AG04450 (cell line): ENCODE data around the gene TNFRSF6B. TPM values are rescaled to one million over a fixed set of nuclear protein-coding genes. Genes with fewer than 3 reads are reported as not detected.
"Not testable (repeated sequence)": the region's sequence is repeated elsewhere in the genome, so short reads cannot be mapped to it uniquely, and the experiment has no call there.

Experiments
- CTCF ChIA-PET: fragments of 300-600, 350-600 bp; formaldehyde crosslinking; extraction: SDS; loops from one replicate; lab custom pipeline; 2022; ENCODE audit warnings: antibody characterized with exemption, inconsistent platforms; lab: Charles Lee
- POLR2A ChIA-PET: fragments of 350-600 bp; formaldehyde crosslinking; extraction: SDS; loops from one replicate; lab custom pipeline; 2021; ENCODE audit warnings: antibody characterized with exemption, inconsistent platforms; lab: Yijun Ruan, JAX
- DNase-seq: peaks from one replicate; pipeline ENCODE4 v3.0.0-alpha.2; 2011; ENCODE audit warnings: low read depth, low spot score
- H3K27ac ChIP-seq: one replicate; pipeline ENCODE4 v1.5.1; 2012; ENCODE audit warnings: low read depth, low read length, control low read depth
- H3K27me3 ChIP-seq: one replicate; pipeline ENCODE4 v1.6.0; 2012; ENCODE audit warnings: low read length; ENCODE audit not compliant: control insufficient read depth, insufficient read depth
- H3K4me3 ChIP-seq: 2 replicates; pipeline ENCODE4 v1.5.1; 2011; ENCODE audit warnings: mild to moderate bottlenecking, low read depth, low read length, control low read depth
- H3K9me3 ChIP-seq: 2 replicates; pipeline ENCODE4 v1.5.1; 2012; ENCODE audit warnings: low read length; ENCODE audit not compliant: control insufficient read depth, insufficient read depth
- CTCF ChIP-seq: IDR thresholded peaks from 2 replicates; pipeline ENCODE4 v1.5.1; 2011; ENCODE audit warnings: low read depth, low read length, control low read depth, inconsistent platforms
- polyA plus RNA-seq: library from polyadenylated mRNA; depleted of rRNA; stranded (reverse); fragments of >200 nt; gene quantifications from 2 replicates; pipeline ENCODE4 v1.2.3, GENCODE V29; 2011

The TNFRSF6B gene
- polyA plus RNA-seq, 1 experiment = 2.5 TPM

- Histone ChIP-seq H3K9me3 (no peaks in the 10 kb centered on the region; the same call in 1 of the 2 replicates), H3K4me3 (no peak overlapping the region), H3K27ac (no peak overlapping the region), H3K27me3 (no peaks in the 10 kb centered on the region)
- no peak for TF ChIP-seq CTCF
- CTCF ChIA-PET = no interaction called here
- DNase-seq = no peak
- POLR2A ChIA-PET = no interaction called here
Observed at GRCh38 chr20:63667858-63668257, 28.6 kb upstream of the TNFRSF6B start.

- no peak for DNase-seq
- H3K27ac ChIP-seq = no peak overlapping the region
- ChIA-PET CTCF (no interaction called here), POLR2A (interaction anchor here (0.8 kb wide), 1 partner anchor 14 kb away, joined by 3 read pairs; no protein-coding TSS in a partner anchor)
- H3K9me3 ChIP-seq = no peaks in the 10 kb centered on the region; the same call in 1 of the 2 replicates
- TF ChIP-seq CTCF = no peak
- no peak overlapping the region for H3K4me3 ChIP-seq
- no peaks in the 10 kb centered on the region for H3K27me3 ChIP-seq
Observed at GRCh38 chr20:63668351-63668750, 28.1 kb upstream of the TNFRSF6B start.

GRCh38 chr20:63671695-63672094, 24.8 kb upstream of the TNFRSF6B start:
- DNase-seq, H3K27ac ChIP-seq, H3K27me3 ChIP-seq, H3K4me3 ChIP-seq, CTCF ChIA-PET, POLR2A ChIA-PET, H3K9me3 ChIP-seq: not testable (repeated sequence)

GRCh38 chr20:63672666-63673065, 23.8 kb upstream of the TNFRSF6B start:
- ChIA-PET CTCF (no interaction called here), POLR2A (no interaction called here)
- H3K27ac ChIP-seq = no peak overlapping the region

GRCh38 chr20:63673951-63674350, 22.5 kb upstream of the TNFRSF6B start:
- no peak for DNase-seq
- Histone ChIP-seq H3K27me3 (no peaks in the 10 kb centered on the region), H3K4me3 (no peak overlapping the region), H3K9me3 (no peaks in the 10 kb centered on the region; the same call in 1 of the 2 replicates), H3K27ac (no peak overlapping the region)
- no peak for TF ChIP-seq CTCF
- POLR2A ChIA-PET = no interaction called here
- CTCF ChIA-PET = no interaction called here

More at GRCh38 chr20:63672666-63673065, 23.8 kb upstream of the TNFRSF6B start:
- Histone ChIP-seq H3K9me3 (no peaks in the 10 kb centered on the region; the same call in 1 of the 2 replicates), H3K27me3 (no peaks in the 10 kb centered on the region), H3K4me3 (no peak overlapping the region)
- no peak for TF ChIP-seq CTCF
- DNase-seq = no peak
